ENCODE measurements around the gene TMEM182.

TMEM182 gene

DNA sequence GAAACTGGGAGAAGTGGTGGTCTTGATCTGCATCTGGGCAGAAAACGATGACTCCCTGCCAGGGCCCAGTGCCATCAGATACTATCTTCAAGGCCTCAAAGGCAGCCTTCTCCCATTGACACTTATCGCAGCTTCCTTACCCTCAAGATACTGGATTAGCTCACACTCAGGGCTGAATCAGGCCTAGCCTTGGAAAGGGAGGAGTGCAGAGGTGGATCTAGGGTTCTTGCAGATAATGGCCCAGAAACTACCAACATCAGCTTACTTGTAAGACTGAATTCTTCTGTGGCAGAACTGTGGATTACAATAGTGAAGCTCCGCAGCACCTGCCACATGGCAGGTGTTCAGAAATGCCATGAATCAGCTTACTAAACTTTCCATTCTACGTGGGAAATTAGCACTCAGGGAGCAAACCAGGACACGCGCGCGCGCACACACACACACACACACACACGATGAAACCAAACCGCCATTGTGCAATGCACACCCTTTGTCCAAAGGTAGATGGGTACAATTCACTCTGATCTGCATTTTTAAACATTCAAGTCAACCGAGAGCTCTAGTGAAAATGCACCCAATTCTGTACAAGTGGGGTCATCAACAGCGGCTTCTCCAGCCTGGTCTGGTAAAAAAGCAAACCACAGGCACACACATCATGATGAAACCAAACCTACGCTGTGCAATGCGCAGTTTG lies 26.3 kb upstream of the TMEM182 start:
- TF ChIP-seq, protein P1, sequence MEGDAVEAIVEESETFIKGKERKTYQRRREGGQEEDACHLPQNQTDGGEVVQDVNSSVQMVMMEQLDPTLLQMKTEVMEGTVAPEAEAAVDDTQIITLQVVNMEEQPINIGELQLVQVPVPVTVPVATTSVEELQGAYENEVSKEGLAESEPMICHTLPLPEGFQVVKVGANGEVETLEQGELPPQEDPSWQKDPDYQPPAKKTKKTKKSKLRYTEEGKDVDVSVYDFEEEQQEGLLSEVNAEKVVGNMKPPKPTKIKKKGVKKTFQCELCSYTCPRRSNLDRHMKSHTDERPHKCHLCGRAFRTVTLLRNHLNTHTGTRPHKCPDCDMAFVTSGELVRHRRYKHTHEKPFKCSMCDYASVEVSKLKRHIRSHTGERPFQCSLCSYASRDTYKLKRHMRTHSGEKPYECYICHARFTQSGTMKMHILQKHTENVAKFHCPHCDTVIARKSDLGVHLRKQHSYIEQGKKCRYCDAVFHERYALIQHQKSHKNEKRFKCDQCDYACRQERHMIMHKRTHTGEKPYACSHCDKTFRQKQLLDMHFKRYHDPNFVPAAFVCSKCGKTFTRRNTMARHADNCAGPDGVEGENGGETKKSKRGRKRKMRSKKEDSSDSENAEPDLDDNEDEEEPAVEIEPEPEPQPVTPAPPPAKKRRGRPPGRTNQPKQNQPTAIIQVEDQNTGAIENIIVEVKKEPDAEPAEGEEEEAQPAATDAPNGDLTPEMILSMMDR (conservative IDR thresholded peaks at IDR 0.05), result no peak
- peak overlapping the region; percentile 79 for H3K27ac ChIP-seq

DNA sequence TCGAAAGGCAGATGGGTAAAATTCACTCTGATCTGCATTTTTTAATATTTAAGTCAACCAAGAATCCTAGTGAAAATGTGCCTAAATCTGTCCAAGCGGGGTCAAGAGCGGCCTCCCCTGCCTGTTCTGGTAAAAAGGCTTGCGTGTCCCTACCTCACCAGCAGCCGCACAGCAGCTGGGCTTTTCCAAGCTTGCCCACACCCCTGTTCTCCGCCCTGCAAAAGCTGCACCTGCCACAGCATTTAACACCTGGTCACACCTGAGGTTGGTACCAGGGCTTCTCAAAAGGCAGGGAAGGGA lies 25.8 kb upstream of the TMEM182 start:
- H3K27ac ChIP-seq, result peak overlapping the region; percentile 79

DNA sequence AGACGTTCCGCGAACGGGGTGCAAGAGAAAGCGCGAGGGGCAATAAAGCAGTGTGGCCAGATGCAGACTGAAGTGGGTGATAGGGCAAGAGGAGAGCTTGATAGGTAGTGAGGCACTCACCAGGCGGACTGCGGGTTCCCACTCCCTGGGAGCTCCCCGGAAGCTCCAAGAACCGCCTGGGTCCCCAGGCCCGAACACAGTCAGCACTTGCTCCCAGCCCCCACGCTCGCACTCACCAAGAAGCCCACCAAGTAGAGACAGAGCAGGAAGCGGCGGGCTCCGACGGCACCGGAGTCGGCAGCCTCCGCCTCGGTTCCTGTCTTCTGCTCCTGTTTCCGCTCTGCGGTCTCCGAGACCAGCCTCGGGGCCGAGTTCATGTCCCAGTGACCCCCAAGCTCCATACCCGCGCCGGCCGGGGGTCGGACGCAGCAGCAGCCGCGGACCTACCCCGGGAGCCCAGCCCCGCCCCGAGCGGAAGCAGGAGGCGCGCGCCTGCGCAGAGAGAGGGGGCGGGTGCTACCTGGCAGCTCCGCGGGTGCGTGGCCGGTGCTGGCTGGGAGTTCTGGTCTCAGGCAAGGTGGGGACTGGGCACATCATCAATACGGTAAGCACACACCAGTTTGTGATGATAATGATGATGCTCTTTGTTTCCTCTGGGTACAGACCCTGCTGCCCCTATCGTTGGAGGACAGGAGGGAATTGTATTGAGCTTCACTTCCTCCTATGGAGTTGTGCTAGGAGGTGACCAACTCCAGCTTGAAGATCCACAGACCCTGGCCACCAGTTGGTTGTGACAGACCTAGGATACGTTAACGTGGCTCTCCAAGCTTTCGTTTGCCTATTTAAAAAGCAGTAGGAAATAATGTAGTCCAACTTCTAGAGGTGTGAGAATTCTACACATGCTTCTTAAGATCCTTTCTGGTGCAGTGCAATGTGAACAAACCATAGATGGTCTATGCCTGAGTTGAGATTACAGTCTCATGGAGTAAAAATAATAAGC lies 25.1 kb upstream of the TMEM182 start:
- TF ChIP-seq, protein P1 (conservative IDR thresholded peaks at IDR 0.05), result no peak
- H3K27ac ChIP-seq, result peak overlapping the region; percentile 79

More for the DNA sequence above, 25.8 kb upstream of the TMEM182 start:
- TF ChIP-seq, protein P1 (conservative IDR thresholded peaks at IDR 0.05), result no peak

DNA sequence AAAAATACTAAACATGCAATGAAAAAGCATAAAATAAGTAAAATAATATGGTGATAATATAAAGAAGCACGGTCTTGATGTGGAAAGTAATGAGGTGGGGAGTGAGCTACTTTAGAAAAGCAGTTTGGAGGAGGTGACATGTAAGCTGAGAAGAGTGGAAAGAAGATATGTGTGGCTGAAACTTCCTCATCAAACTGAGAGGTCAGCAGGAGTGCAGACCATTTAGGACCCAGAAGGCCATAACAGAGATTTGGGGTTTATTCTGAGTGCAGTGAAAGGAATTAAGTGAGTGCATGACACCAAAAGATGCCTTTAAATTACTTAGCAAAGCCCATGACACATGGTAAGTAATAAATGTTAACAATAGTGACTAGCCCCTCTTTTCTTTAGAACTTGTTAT lies 24.4 kb upstream of the TMEM182 start:
- TF ChIP-seq, protein P1 (conservative IDR thresholded peaks at IDR 0.05), result no peak
- peak overlapping the region; percentile 79; the same call in 1 of the 2 replicates for H3K27ac ChIP-seq

DNA sequence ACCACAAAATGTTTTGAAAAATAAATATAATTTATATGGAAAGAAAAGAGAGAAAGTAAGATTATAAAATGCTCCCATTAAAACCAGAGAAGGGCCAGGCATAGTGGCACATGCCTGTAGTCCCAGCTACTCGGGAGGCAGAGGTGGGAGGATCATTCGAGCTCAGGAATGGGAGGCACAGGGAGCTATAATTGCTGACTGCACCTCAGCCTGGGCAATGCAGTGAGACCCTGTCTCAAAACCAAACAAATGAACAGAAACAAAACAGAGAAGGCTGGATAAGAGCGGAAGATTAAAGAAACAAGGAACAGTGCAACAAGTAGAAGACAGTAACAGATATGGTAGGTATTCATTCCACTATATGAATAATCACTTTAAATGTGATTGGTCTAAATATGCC lies 18.6 kb upstream of the TMEM182 start:
- TF ChIP-seq, protein P1 (conservative IDR thresholded peaks at IDR 0.05), result no peak
- no peak overlapping the region for H3K27ac ChIP-seq

DNA sequence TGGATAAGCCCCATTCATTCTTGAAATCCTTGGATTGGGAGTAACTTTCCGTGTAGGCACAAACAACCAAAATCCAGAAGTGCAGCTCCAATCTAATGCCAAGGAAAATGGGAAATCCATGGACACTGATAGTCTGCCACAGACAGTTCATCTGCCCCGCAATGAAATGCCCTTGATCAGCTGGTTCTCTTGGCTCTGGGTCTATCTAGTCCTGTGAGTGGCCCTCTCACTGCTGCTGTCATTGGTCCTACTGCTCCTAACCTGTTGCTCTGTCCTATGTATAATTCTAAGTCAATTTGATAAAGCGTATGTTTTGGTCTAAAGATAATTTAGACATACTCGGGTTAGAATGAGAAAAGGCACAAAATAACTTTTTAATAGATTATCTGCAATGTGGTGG lies 13.7 kb upstream of the TMEM182 start:
- TF ChIP-seq, protein P1 (conservative IDR thresholded peaks at IDR 0.05), result no peak
- H3K27ac ChIP-seq, result no peak overlapping the region

DNA sequence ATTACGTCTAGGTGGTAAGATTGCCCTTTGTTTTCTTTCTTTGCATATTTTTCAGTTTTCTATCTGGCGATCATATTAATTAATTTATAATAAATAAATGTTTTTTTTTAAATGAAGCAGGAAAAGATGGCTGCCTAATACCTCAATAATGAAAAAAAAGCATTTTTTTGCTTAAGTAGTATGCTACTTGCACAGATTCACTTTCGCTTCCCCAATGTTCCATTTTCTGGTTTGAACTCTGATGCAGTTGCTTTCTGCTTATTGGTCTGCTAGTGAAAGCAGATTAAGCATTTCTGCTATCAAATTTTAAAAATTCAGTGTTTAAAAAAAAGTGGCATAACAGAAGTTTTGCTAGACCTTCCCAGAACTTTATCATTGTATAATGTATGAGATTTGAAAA lies 11.9 kb upstream of the TMEM182 start:
- H3K27ac ChIP-seq, result no peak overlapping the region
- TF ChIP-seq, protein P1 (conservative IDR thresholded peaks at IDR 0.05), result no peak

Measured in VCaP (cell line).